Measurements from ENCODE around the gene CDC42BPG.

CDC42BPG gene

GRCh38 chr11:64883575-64883974 is 39.1 kb upstream of the CDC42BPG start:
- Mint-ChIP-seq H3K9me3 (no peaks in the 10 kb centered on the region), H3K4me1 (peaks cover 64% of the 10 kb centered on the region), H3K27me3 (no peaks in the 10 kb centered on the region), H3K27ac (no peak overlapping the region), H3K4me3 (no peak overlapping the region), H3K36me3 (ENCODE audit: low read depth) (no peaks in the 10 kb centered on the region)
- no peak for DNase-seq
- no peak for ATAC-seq

GRCh38 chr11:64882243-64882642 is 37.8 kb upstream of the CDC42BPG start:
- ATAC-seq (no peak), DNase-seq (no peak)
- H3K27ac Mint-ChIP-seq = no peak overlapping the region
- no peaks in the 10 kb centered on the region for H3K27me3 Mint-ChIP-seq
- no peaks in the 10 kb centered on the region for H3K9me3 Mint-ChIP-seq
- peaks cover 56% of the 10 kb centered on the region for H3K4me1 Mint-ChIP-seq
- H3K36me3 Mint-ChIP-seq (ENCODE audit: low read depth) = peaks cover 3% of the 10 kb centered on the region
- no peak overlapping the region for H3K4me3 Mint-ChIP-seq

GRCh38 chr11:64881476-64881875 is 37.0 kb upstream of the CDC42BPG start:
- no peaks in the 10 kb centered on the region for H3K9me3 Mint-ChIP-seq
- H3K4me1 Mint-ChIP-seq = peaks cover 61% of the 10 kb centered on the region
- H3K36me3 Mint-ChIP-seq (ENCODE audit: low read depth) = peaks cover 10% of the 10 kb centered on the region
- ATAC-seq = no peak
- H3K4me3 Mint-ChIP-seq = peak overlapping the region; percentile 69
- no peaks in the 10 kb centered on the region for H3K27me3 Mint-ChIP-seq
- DNase-seq = no peak
- H3K27ac Mint-ChIP-seq = no peak overlapping the region

DNA sequence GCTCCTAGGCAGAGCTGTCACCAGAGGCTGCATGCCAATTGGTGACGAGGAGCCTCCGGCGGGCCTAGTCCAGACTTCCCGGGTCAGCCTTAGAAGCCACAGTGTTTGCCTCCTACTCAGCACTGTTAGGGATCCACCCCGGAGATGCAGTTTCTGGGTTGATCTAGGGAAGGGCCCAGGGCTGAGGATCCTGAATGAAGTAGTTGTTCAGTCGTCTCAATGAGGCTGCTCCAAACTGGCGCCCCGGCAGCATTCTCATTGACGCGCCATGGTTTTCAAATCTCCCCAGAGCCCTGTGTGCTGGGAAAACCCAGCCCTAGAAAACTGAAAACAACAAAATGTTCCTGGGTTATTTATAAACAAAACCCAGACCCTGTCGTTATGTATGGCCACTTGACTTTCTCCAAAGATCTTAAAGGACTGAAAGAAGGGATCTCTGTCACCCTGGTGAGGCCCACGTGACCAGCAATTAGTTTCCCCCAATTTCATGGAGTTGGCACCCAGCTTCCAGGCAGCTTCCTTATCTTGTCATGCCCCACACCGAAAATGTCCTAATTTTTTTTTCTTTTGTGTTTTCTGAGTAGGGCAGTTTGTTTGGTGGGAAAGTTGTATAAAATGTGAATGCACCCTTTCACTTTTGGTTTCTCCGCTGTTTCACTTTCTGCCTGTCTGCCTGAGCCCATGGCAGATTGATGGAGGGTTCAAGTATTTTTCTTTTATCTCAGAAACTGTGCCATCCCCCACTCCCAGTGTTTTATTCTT is 36.0 kb upstream of the CDC42BPG start:
- Mint-ChIP-seq H3K27me3 (no peaks in the 10 kb centered on the region), H3K27ac (peak overlapping the region; percentile 93), H3K36me3 (ENCODE audit: low read depth) (peaks cover 18% of the 10 kb centered on the region), H3K4me1 (peaks cover 64% of the 10 kb centered on the region), H3K4me3 (peak overlapping the region; percentile 98), H3K9me3 (no peaks in the 10 kb centered on the region)
- ATAC-seq (no peak), DNase-seq (peak; percentile 16)

GRCh38 chr11:64879244-64879900 is 34.9 kb upstream of the CDC42BPG start:
- Mint-ChIP-seq H3K36me3 (ENCODE audit: low read depth) (peaks cover 26% of the 10 kb centered on the region), H3K27me3 (no peaks in the 10 kb centered on the region), H3K27ac (peak overlapping the region; percentile 93), H3K4me1 (peaks cover 68% of the 10 kb centered on the region), H3K9me3 (no peaks in the 10 kb centered on the region), H3K4me3 (peak overlapping the region; percentile 98)
- ATAC-seq (no peak), DNase-seq (peak; percentile 25)

DNA sequence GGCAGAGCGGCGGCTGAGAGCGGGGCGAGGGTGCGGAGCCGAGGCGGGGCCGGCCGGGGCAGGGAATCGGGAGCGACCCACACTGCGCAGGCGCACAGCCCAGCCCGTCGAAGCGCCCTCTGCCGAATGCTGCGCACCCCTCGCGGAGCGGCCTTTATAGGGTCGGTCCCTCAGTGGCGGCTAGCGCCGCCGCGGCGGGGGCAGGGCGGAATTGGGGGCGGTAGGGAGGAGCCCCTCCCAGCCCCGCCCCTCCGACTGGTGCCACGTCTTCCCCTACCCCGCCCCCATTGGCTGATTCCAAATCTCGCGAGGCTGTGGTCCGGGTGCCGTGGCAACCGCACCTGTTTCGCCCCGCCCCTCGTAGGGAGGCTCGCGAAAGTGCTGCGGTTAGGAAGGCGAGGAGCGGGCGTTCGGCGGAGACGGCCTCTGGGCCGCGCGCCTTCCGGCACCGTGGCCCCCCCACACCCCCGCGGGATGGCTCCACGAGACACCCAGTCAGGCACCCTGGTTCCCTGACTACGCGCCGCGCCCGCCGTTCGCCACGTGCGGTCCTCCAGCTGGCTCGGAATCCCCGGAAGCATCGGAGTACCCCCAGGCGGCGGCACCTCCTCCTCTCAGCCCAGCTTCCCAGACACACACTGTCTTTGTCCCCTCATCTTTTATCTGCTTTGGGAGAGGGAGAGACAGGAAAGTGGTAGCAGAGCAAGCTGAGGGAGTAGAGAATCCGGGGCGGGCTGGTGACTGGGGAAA is 34.2 kb upstream of the CDC42BPG start, which contains the start of gene EHD1:
Gene EHD1 (minus strand): TSS at position 128 of the 750 bp plus-strand sequence. CDS start 157 bp downstream, outside the sequence.
- Mint-ChIP-seq H3K27me3 (no peaks in the 10 kb centered on the region), H3K4me1 (peaks cover 71% of the 10 kb centered on the region), H3K9me3 (no peaks in the 10 kb centered on the region), H3K27ac (peak within 1 kb of the TSS; percentile 94), H3K36me3 (ENCODE audit: low read depth) (peaks cover 29% of the 10 kb centered on the region), H3K4me3 (peak within 1 kb of the TSS; percentile 98)
- ATAC-seq = peak; percentile 77
- DNase-seq = peak; percentile 100

GRCh38 chr11:64878223-64878493 is 33.7 kb upstream of the CDC42BPG start:
- Mint-ChIP-seq H3K36me3 (ENCODE audit: low read depth) (peaks cover 33% of the 10 kb centered on the region), H3K4me1 (peaks cover 75% of the 10 kb centered on the region), H3K9me3 (no peaks in the 10 kb centered on the region), H3K27ac (peak overlapping the region; percentile 94), H3K27me3 (no peaks in the 10 kb centered on the region), H3K4me3 (peak overlapping the region; percentile 98)
- DNase-seq = no peak
- peak; percentile 7 for ATAC-seq

- Mint-ChIP-seq H3K36me3 (ENCODE audit: low read depth) (peaks cover 38% of the 10 kb centered on the region), H3K27ac (peak overlapping the region; percentile 94), H3K27me3 (no peaks in the 10 kb centered on the region), H3K4me1 (peaks cover 78% of the 10 kb centered on the region), H3K4me3 (peak overlapping the region; percentile 98), H3K9me3 (no peaks in the 10 kb centered on the region)
- ATAC-seq (peak; percentile 6), DNase-seq (peak; percentile 62)
These were observed 33.2 kb upstream of the CDC42BPG start for GRCh38 chr11:64877390-64878222.

DNA sequence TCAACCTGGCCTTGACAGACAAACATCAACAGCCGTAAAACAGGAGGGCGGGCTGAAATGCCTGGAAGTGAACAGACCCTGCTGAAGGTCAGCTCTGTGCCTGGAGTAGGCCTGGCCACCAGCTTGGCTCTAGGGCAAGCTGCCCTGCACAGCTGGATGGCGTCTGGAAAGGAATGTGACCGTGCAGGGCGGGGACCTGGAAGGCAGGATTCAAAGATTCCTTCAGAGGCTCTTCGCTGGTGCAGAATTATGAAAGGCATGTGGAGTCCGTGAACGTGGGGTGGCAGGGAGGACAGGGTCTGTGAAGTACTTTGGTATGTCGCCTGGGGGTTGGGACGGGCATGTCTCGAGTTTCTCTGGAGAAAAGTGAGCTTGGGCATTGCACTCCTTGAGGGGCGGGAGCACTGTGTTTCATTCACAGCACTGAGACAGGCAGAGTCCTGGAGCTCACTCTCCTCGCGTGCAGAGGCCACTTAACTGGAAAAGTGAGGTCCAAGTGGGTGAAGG is 32.4 kb upstream of the CDC42BPG start:
- peaks cover 79% of the 10 kb centered on the region for H3K4me1 Mint-ChIP-seq
- DNase-seq (peak; percentile 22), ATAC-seq (no peak)
- H3K4me3 Mint-ChIP-seq = peak overlapping the region; percentile 98
- H3K27me3 Mint-ChIP-seq = no peaks in the 10 kb centered on the region
- peak overlapping the region; percentile 94 for H3K27ac Mint-ChIP-seq
- H3K9me3 Mint-ChIP-seq = no peaks in the 10 kb centered on the region
- H3K36me3 Mint-ChIP-seq (ENCODE audit: low read depth) = peaks cover 40% of the 10 kb centered on the region

GRCh38 chr11:64876229-64876750 is 31.8 kb upstream of the CDC42BPG start:
- Mint-ChIP-seq H3K27ac (peak overlapping the region; percentile 94), H3K36me3 (ENCODE audit: low read depth) (peaks cover 43% of the 10 kb centered on the region)
- DNase-seq = peak; percentile 57

GRCh38 chr11:64875369-64876228 is 31.1 kb upstream of the CDC42BPG start:
- Mint-ChIP-seq H3K27me3 (no peaks in the 10 kb centered on the region), H3K27ac (peak overlapping the region; percentile 35), H3K36me3 (ENCODE audit: low read depth) (peaks cover 44% of the 10 kb centered on the region), H3K4me3 (peak overlapping the region; percentile 98), H3K4me1 (peaks cover 80% of the 10 kb centered on the region), H3K9me3 (no peaks in the 10 kb centered on the region)
- DNase-seq (no peak), ATAC-seq (no peak)

More at GRCh38 chr11:64876229-64876750, 31.8 kb upstream of the CDC42BPG start:
- H3K4me1 Mint-ChIP-seq = peaks cover 80% of the 10 kb centered on the region
- H3K4me3 Mint-ChIP-seq = peak overlapping the region; percentile 98
- ATAC-seq = peak; percentile 33
- no peaks in the 10 kb centered on the region for H3K27me3 Mint-ChIP-seq
- no peaks in the 10 kb centered on the region for H3K9me3 Mint-ChIP-seq

GRCh38 chr11:64874308-64875240 is 30.1 kb upstream of the CDC42BPG start:
- Mint-ChIP-seq H3K27me3 (no peaks in the 10 kb centered on the region), H3K36me3 (ENCODE audit: low read depth) (peaks cover 48% of the 10 kb centered on the region), H3K4me1 (peaks cover 80% of the 10 kb centered on the region), H3K27ac (peak overlapping the region; percentile 64), H3K9me3 (no peaks in the 10 kb centered on the region), H3K4me3 (peak overlapping the region; percentile 98)
- no peak for ATAC-seq
- peak; percentile 30 for DNase-seq
